ENCODE data around the gene PUS7L.

PUS7L gene, protein sequence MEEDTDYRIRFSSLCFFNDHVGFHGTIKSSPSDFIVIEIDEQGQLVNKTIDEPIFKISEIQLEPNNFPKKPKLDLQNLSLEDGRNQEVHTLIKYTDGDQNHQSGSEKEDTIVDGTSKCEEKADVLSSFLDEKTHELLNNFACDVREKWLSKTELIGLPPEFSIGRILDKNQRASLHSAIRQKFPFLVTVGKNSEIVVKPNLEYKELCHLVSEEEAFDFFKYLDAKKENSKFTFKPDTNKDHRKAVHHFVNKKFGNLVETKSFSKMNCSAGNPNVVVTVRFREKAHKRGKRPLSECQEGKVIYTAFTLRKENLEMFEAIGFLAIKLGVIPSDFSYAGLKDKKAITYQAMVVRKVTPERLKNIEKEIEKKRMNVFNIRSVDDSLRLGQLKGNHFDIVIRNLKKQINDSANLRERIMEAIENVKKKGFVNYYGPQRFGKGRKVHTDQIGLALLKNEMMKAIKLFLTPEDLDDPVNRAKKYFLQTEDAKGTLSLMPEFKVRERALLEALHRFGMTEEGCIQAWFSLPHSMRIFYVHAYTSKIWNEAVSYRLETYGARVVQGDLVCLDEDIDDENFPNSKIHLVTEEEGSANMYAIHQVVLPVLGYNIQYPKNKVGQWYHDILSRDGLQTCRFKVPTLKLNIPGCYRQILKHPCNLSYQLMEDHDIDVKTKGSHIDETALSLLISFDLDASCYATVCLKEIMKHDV

GRCh38 chr12:43758728-43759563 lies at the start of gene PUS7L, which contains the start of gene IRAK4:
PUS7L (minus strand) TSS chr12:43758790; CDS start chr12:43755245, 3,545 bp downstream.
IRAK4 (plus strand) TSS chr12:43758951; CDS start chr12:43768112, 9,161 bp downstream.
- Histone ChIP-seq H3K79me2 (ENCODE audit: low read length) (peaks cover 40% of the 10 kb centered on the region), H3K4me2 (ENCODE audit: low read length) (peak within 1 kb of the TSS; percentile 97), H3K9ac (ENCODE audit: low read length) (peak within 1 kb of the TSS; percentile 93), H3K27ac (ENCODE audit: low read length) (peak within 1 kb of the TSS; percentile 84), H2AFZ (ENCODE audit: low read depth, low read length) (peak within 1 kb of the TSS; percentile 92), H3K4me1 (ENCODE audit: low read length) (peaks cover 17% of the 10 kb centered on the region), H3K4me3 (ENCODE audit: low read length) (peak within 1 kb of the TSS; percentile 94), H3K27me3 (ENCODE audit: low read depth, low read length) (no peaks in the 10 kb centered on the region), H4K20me1 (ENCODE audit: insufficient read depth, low read length) (no peaks in the 10 kb centered on the region), H3K36me3 (replicated peaks; ENCODE audit: low read depth, low read length) (peaks cover 23% of the 10 kb centered on the region), H3K9me3 (ENCODE audit: insufficient read depth, low read length) (no peaks in the 10 kb centered on the region)
- TF ChIP-seq, protein P1, sequence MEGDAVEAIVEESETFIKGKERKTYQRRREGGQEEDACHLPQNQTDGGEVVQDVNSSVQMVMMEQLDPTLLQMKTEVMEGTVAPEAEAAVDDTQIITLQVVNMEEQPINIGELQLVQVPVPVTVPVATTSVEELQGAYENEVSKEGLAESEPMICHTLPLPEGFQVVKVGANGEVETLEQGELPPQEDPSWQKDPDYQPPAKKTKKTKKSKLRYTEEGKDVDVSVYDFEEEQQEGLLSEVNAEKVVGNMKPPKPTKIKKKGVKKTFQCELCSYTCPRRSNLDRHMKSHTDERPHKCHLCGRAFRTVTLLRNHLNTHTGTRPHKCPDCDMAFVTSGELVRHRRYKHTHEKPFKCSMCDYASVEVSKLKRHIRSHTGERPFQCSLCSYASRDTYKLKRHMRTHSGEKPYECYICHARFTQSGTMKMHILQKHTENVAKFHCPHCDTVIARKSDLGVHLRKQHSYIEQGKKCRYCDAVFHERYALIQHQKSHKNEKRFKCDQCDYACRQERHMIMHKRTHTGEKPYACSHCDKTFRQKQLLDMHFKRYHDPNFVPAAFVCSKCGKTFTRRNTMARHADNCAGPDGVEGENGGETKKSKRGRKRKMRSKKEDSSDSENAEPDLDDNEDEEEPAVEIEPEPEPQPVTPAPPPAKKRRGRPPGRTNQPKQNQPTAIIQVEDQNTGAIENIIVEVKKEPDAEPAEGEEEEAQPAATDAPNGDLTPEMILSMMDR (IDR thresholded peaks at IDR 0.05; ENCODE audit: low read depth, low read length) = peak; percentile 46
- no peak for TF ChIP-seq EZH2phosphoT487 (IDR thresholded peaks at IDR 0.05; ENCODE audit: low read depth)

DNA sequence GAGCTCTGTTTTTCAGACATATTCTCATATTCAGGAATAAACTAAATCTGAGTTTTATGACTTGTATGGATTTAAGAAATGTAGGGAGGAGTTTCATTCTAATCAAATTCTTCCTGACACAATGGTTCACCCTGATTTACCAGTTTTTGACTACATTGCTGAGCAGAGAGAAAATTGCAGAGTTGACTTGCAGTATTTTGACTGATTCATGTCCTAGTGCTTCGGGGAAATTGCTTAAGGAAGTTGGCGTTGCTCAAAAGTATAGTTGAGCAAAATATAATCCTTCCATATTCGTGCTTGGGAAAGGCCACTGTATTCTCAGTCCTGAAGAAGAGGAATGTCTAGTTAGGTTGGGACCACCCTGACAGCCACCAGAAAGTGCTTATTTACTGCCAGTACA lies 48.8 kb upstream of the PUS7L start:
- Histone ChIP-seq H3K4me1 (ENCODE audit: low read length) (peaks cover 22% of the 10 kb centered on the region), H3K9ac (ENCODE audit: low read length) (peak overlapping the region; percentile 92; the same call in 1 of the 2 replicates), H3K4me2 (ENCODE audit: low read length) (peak overlapping the region; percentile 81), H4K20me1 (ENCODE audit: insufficient read depth, low read length) (peaks cover 9% of the 10 kb centered on the region), H3K79me2 (ENCODE audit: low read length) (peaks cover 44% of the 10 kb centered on the region), H3K9me3 (ENCODE audit: insufficient read depth, low read length) (no peaks in the 10 kb centered on the region), H3K27ac (ENCODE audit: low read length) (no peak overlapping the region), H2AFZ (ENCODE audit: low read depth, low read length) (no peak overlapping the region), H3K4me3 (ENCODE audit: low read length) (peak overlapping the region; percentile 98; the same call in 1 of the 2 replicates), H3K27me3 (ENCODE audit: low read depth, low read length) (no peaks in the 10 kb centered on the region), H3K36me3 (replicated peaks; ENCODE audit: low read depth, low read length) (peaks cover 11% of the 10 kb centered on the region)
- TF ChIP-seq EZH2phosphoT487 (IDR thresholded peaks at IDR 0.05; ENCODE audit: low read depth) = no peak
- TF ChIP-seq, protein P1 (IDR thresholded peaks at IDR 0.05; ENCODE audit: low read depth, low read length) = no peak

- Histone ChIP-seq H3K79me2 (ENCODE audit: low read length) (peaks cover 44% of the 10 kb centered on the region), H3K27me3 (ENCODE audit: low read depth, low read length) (no peaks in the 10 kb centered on the region), H3K4me1 (ENCODE audit: low read length) (peaks cover 22% of the 10 kb centered on the region), H3K9me3 (ENCODE audit: insufficient read depth, low read length) (no peaks in the 10 kb centered on the region), H3K36me3 (replicated peaks; ENCODE audit: low read depth, low read length) (peaks cover 11% of the 10 kb centered on the region), H3K4me2 (ENCODE audit: low read length) (peak overlapping the region; percentile 81), H3K4me3 (ENCODE audit: low read length) (peak overlapping the region; percentile 98), H4K20me1 (ENCODE audit: insufficient read depth, low read length) (peaks cover 9% of the 10 kb centered on the region), H2AFZ (ENCODE audit: low read depth, low read length) (peak overlapping the region; percentile 81), H3K27ac (ENCODE audit: low read length) (peak overlapping the region; percentile 84), H3K9ac (ENCODE audit: low read length) (peak overlapping the region; percentile 92)
- no peak for TF ChIP-seq EZH2phosphoT487 (IDR thresholded peaks at IDR 0.05; ENCODE audit: low read depth)
- TF ChIP-seq, protein P1 (IDR thresholded peaks at IDR 0.05; ENCODE audit: low read depth, low read length) = no peak
Measured at GRCh38 chr12:43806737-43807072, 48.1 kb upstream of the PUS7L start.
